GM12865 (cell line): ENCODE results near the gene DUOXA2.

Experiments used
- DNase-seq: peaks from one replicate; pipeline ENCODE4 v3.0.0; 2010; ENCODE audit warnings: low read depth
- H3K4me3 ChIP-seq: 2 replicates; pipeline ENCODE4 v1.5.1; 2011; ENCODE audit warnings: mild to moderate bottlenecking, low read depth, low read length, control low read depth
- CTCF ChIP-seq: IDR thresholded peaks from 2 replicates; pipeline ENCODE4 v1.5.1; 2011; ENCODE audit warnings: low read length, control low read depth, low read depth, inconsistent platforms; ENCODE audit not compliant: insufficient read depth; ENCODE audit errors: missing control alignments

DUOXA2 gene

GRCh38 chr15:45084163-45084562 is 30.0 kb upstream of the DUOXA2 start:
- DNase-seq, result no peak
- H3K4me3 ChIP-seq, result no peak overlapping the region
- no peak for TF ChIP-seq CTCF

GRCh38 chr15:45087513-45087912 is 26.6 kb upstream of the DUOXA2 start:
- TF ChIP-seq CTCF, result peak; percentile 11
- no peak overlapping the region for H3K4me3 ChIP-seq
- DNase-seq, result no peak

- no peak for TF ChIP-seq CTCF
- H3K4me3 ChIP-seq, result no peak overlapping the region
- DNase-seq, result no peak
Measured at GRCh38 chr15:45088801-45089711, 25.1 kb upstream of the DUOXA2 start.

GRCh38 chr15:45089712-45090373 is 24.3 kb upstream of the DUOXA2 start:
- no peak overlapping the region for H3K4me3 ChIP-seq
- no peak for TF ChIP-seq CTCF
- DNase-seq, result no peak

- no peak for TF ChIP-seq CTCF
- no peak for DNase-seq
- H3K4me3 ChIP-seq, result no peak overlapping the region
Measured at GRCh38 chr15:45091161-45091560, 23.0 kb upstream of the DUOXA2 start.

GRCh38 chr15:45091576-45091975 is 22.6 kb upstream of the DUOXA2 start:
- DNase-seq, result no peak
- no peak for TF ChIP-seq CTCF
- no peak overlapping the region for H3K4me3 ChIP-seq
